ENCODE results near the gene ROBO1.
"Not testable (repeated sequence)": the region's sequence is repeated elsewhere in the genome, so short reads cannot be mapped to it uniquely, and the experiment has no call there.

DNA sequence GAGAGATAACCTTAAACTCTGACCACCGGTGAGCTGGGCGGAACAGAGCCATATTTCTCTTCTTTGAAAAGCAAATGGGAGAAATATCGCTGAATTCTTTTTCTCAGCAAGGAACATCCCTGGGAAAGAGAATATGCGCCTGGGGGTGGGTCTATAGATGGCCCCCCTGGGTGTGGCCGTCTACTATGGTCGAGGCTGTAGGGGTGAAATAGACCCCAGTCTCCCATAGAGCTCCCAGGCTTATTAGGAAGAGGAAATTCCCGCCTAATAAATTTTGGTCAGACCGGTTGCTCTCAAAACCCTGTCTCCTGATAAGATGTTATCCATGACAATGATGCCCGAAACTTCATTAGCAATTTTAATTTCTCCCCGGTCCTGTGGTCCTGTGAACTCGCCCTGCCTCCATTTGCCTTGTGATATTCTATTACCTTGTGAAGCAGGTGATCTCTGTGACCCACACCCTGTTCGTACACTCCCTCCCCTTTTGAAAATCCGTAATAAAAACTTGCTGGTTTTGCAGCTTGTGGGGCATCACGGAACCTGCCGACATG, 441.9 kb downstream of the ROBO1 start:
- TF ChIP-seq, protein P1, sequence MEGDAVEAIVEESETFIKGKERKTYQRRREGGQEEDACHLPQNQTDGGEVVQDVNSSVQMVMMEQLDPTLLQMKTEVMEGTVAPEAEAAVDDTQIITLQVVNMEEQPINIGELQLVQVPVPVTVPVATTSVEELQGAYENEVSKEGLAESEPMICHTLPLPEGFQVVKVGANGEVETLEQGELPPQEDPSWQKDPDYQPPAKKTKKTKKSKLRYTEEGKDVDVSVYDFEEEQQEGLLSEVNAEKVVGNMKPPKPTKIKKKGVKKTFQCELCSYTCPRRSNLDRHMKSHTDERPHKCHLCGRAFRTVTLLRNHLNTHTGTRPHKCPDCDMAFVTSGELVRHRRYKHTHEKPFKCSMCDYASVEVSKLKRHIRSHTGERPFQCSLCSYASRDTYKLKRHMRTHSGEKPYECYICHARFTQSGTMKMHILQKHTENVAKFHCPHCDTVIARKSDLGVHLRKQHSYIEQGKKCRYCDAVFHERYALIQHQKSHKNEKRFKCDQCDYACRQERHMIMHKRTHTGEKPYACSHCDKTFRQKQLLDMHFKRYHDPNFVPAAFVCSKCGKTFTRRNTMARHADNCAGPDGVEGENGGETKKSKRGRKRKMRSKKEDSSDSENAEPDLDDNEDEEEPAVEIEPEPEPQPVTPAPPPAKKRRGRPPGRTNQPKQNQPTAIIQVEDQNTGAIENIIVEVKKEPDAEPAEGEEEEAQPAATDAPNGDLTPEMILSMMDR (IDR thresholded peaks at IDR 0.05; ENCODE audit: extremely low read depth in 1 of 2, insufficient read depth in 1 of 2, low read depth in 1 of 2, low read length in 2 of 2) = not testable (repeated sequence)
- TF ChIP-seq POLR2AphosphoS5 (IDR thresholded peaks at IDR 0.05; ENCODE audit: insufficient read depth, low read depth, low read length); EZH2 (IDR thresholded peaks at IDR 0.05; ENCODE audit: borderline replicate concordance, low read depth, low read length, severe bottlenecking); POLR2A (IDR thresholded peaks at IDR 0.05; ENCODE audit: low read depth, low read length); FOS (IDR thresholded peaks at IDR 0.05; ENCODE audit: borderline replicate concordance, insufficient read depth, low read length); GATA2 (IDR thresholded peaks at IDR 0.05; ENCODE audit: insufficient read depth, insufficient read length, low read depth, low read length): not testable (repeated sequence)

All from endothelial cell of umbilical vein (primary cell).